ENCODE data around the gene PCDHGA10. TPM values are rescaled to one million over a fixed set of nuclear protein-coding genes. Genes with fewer than 3 reads are reported as not detected.
"Not testable (repeated sequence)": the region's sequence is repeated elsewhere in the genome, so short reads cannot be mapped to it uniquely, and the experiment has no call there.

PCDHGA10 gene
- total RNA-seq, 1 donor from 2014 or later: 4.9 TPM

GRCh38 chr5:141392429-141393198 lies 20.2 kb upstream of the PCDHGA10 start, which contains the start of gene PCDHGA8:
Gene PCDHGA8 (plus strand): TSS chr5:141392633. CDS start chr5:141392814, 181 bp downstream.
- DNase-seq: no peak

- DNase-seq: no peak
These were observed 19.5 kb upstream of the PCDHGA10 start for GRCh38 chr5:141393267-141393666.

- not testable (repeated sequence) for DNase-seq
These were observed 18.2 kb upstream of the PCDHGA10 start for GRCh38 chr5:141394401-141395187.

- not testable (repeated sequence) for DNase-seq
These were observed 14.8 kb upstream of the PCDHGA10 start, which contains the start of gene PCDHGB5 for GRCh38 chr5:141397756-141398551. Gene PCDHGB5 (plus strand): TSS chr5:141397947. CDS start chr5:141398128, 181 bp downstream.

- DNase-seq: no peak
These were observed 14.2 kb upstream of the PCDHGA10 start for GRCh38 chr5:141398608-141399007.

- no peak for DNase-seq
These were observed 13.1 kb upstream of the PCDHGA10 start for GRCh38 chr5:141399555-141400258.

GRCh38 chr5:141402553-141403243 lies 10.1 kb upstream of the PCDHGA10 start, which contains the start of gene PCDHGA9:
Gene PCDHGA9 (plus strand): TSS chr5:141402778. CDS start chr5:141402953, 175 bp downstream.
- no peak for DNase-seq

- DNase-seq: no peak
These were observed 9.4 kb upstream of the PCDHGA10 start for GRCh38 chr5:141403387-141403786.

GRCh38 chr5:141407790-141408505 lies 4.8 kb upstream of the PCDHGA10 start, which contains the start of gene PCDHGB6:
Gene PCDHGB6 (plus strand): TSS chr5:141408021. CDS start chr5:141408203, 182 bp downstream.
- DNase-seq: not testable (repeated sequence)

- no peak for DNase-seq
These were observed 3.0 kb upstream of the PCDHGA10 start for GRCh38 chr5:141409598-141410306.

- DNase-seq: no peak
These were observed 1.2 kb upstream of the PCDHGA10 start for GRCh38 chr5:141411575-141411974.

- no peak for DNase-seq
These were observed 818 bp downstream of the PCDHGA10 start for GRCh38 chr5:141413540-141414069.

- DNase-seq: not testable (repeated sequence)
These were observed 1.9 kb downstream of the PCDHGA10 start for GRCh38 chr5:141414548-141415274.

GRCh38 chr5:141415275-141415618 lies 2.5 kb downstream of the PCDHGA10 start:
- not testable (repeated sequence) for DNase-seq

- peak; percentile 5 for DNase-seq
These were observed 4.8 kb downstream of the PCDHGA10 start, which contains the start of gene PCDHGB7 for GRCh38 chr5:141417494-141418172. Gene PCDHGB7 (plus strand): TSS chr5:141417677. CDS start chr5:141417860, 183 bp downstream.

- DNase-seq: no peak
These were observed 6.5 kb downstream of the PCDHGA10 start for GRCh38 chr5:141419074-141419880.

All from skin of body (tissue), 2 donors.